ENCODE measurements around the gene ATAD1. TPM values are rescaled to one million over a fixed set of nuclear protein-coding genes. Genes with fewer than 3 reads are reported as not detected.

ATAD1 gene
- total and polyA plus RNA-seq, 2 of the 8 experiments (the other 6 are each of a cell fraction or from before 2014, with no cell fraction given): 8.9 to 35.3 TPM

- no peak for FAIRE-seq
- Histone ChIP-seq H4K91ac (replicated peaks; ENCODE audit: insufficient read length, low read length) (no peak overlapping the region), H3K4me2 (ENCODE audit: insufficient read depth in 1 of 2, low read depth in 2 of 2, low read length in 2 of 2) (no peak overlapping the region), H3K14ac (ENCODE audit: insufficient read length) (no peak overlapping the region), H3K36me3 (ENCODE audit: control insufficient read depth in 2 of 4, insufficient read depth in 4 of 4, low read length in 3 of 4) (no peaks in the 10 kb centered on the region), H3K79me2 (ENCODE audit: control insufficient read depth in 1 of 2, insufficient read depth in 2 of 2, low read length in 2 of 2) (no peaks in the 10 kb centered on the region), H4K8ac (ENCODE audit: extremely low read depth, insufficient read depth, low read length) (no peak overlapping the region), H2AFZ (ENCODE audit: low read length) (no peak overlapping the region), H2AK5ac (ENCODE audit: low read depth, low read length) (no peak overlapping the region), H2BK20ac (ENCODE audit: low read length) (no peak overlapping the region), H3K56ac (replicated peaks; ENCODE audit: insufficient read length, low read depth, low read length) (no peak overlapping the region), H2BK120ac (replicated peaks; ENCODE audit: low read depth, low read length) (no peak overlapping the region), H3K4ac (replicated peaks; ENCODE audit: insufficient read length, low read depth, low read length) (no peak overlapping the region), H2BK5ac (ENCODE audit: low read depth, low read length) (no peak overlapping the region), H3K79me1 (ENCODE audit: low read depth, low read length) (no peaks in the 10 kb centered on the region), H3K23me2 (ENCODE audit: low read depth, low read length) (no peaks in the 10 kb centered on the region), H4K20me1 (replicated peaks in 1 of 2; ENCODE audit: control insufficient read depth in 1 of 2, insufficient read depth in 2 of 2, low read length in 2 of 2) (no peaks in the 10 kb centered on the region), H3K23ac (ENCODE audit: insufficient read length) (no peak overlapping the region), H3K4me3 (ENCODE audit: extremely low read depth in 1 of 4, insufficient read depth in 2 of 4, low read depth in 3 of 4, low read length in 4 of 4) (no peak overlapping the region), H2BK15ac (ENCODE audit: low read length) (no peak overlapping the region), H3K9me3 (ENCODE audit: insufficient read depth in 2 of 2, low read depth in 1 of 2, low read length in 1 of 2) (no peaks in the 10 kb centered on the region), H3K9ac (replicated peaks in 1 of 4; ENCODE audit: extremely low read depth in 1 of 4, low read depth in 3 of 4, low read length in 3 of 4) (no peak overlapping the region), H2BK12ac (ENCODE audit: low read depth, low read length) (no peak overlapping the region), H3K4me1 (replicated peaks in 1 of 4; ENCODE audit: control insufficient read depth in 3 of 4, insufficient read depth in 4 of 4, low read length in 3 of 4) (no peaks in the 10 kb centered on the region), H3K27me3 (replicated peaks in 1 of 4; ENCODE audit: control insufficient read depth in 3 of 4, extremely low read depth in 1 of 4, insufficient read depth in 3 of 4, low read length in 3 of 4) (no peaks in the 10 kb centered on the region), H3K18ac (ENCODE audit: extremely low read depth, low read length) (no peak overlapping the region), H3K27ac (ENCODE audit: low read depth, low read length) (no peak overlapping the region), H4K5ac (ENCODE audit: insufficient read length, low read depth, low read length) (no peak overlapping the region)
- CTCF ChIA-PET (ENCODE audit: partially characterized antibody): interaction anchor here (0.7 to 1.7 kb wide), 3 partner anchors 9 to 61 kb away, joined by 3 to 5 read pairs (median 3); no protein-coding TSS in a partner anchor
- no peak for DNase-seq (ENCODE audit: low read depth in 1 of 2, low spot score in 2 of 2)
- WGBS, 2 experiments (ENCODE audit: extremely low coverage in 1 of 2, insufficient coverage in 1 of 2, insufficient read length in 1 of 2, insufficient replicate concordance in 2 of 2, low coverage in 1 of 2, low lambda C conversion rate in 2 of 2, missing lambda C conversion rate in 1 of 2): 88% methylated on average over 2 of the region's 2 CpGs; no CpG with 5 or more reads in 1 of the 2 experiments
- POLR2A ChIA-PET (ENCODE audit: partially characterized antibody): interaction anchor here (1.4 kb wide), 1 partner anchor 20 kb away, joined by 3 read pairs; the partner anchor contains the start of gene ATAD1
- TF ChIP-seq TAF7 (optimal IDR thresholded peaks at IDR 0.05; ENCODE audit: borderline replicate concordance, low read depth, low read length): no peak
- no peak for TF ChIP-seq BACH1 (IDR thresholded peaks at IDR 0.05; ENCODE audit: low read length)
- no peak for TF ChIP-seq YY1 (IDR thresholded peaks at IDR 0.05; ENCODE audit: low read depth, low read length)
- TF ChIP-seq EP300 (IDR thresholded peaks at IDR 0.05; ENCODE audit: borderline replicate concordance in 1 of 2, low read depth in 2 of 2, low read length in 2 of 2): no peak
- no peak for TF ChIP-seq EZH2 (IDR thresholded peaks at IDR 0.05; ENCODE audit: low read depth, low read length, severe bottlenecking)
- no peak for TF ChIP-seq RFX5 (IDR thresholded peaks at IDR 0.05; ENCODE audit: borderline replicate concordance, low read depth, low read length)
- no peak for TF ChIP-seq SRF (IDR thresholded peaks at IDR 0.05; ENCODE audit: low read depth, low read length)
- TF ChIP-seq TEAD4 (IDR thresholded peaks at IDR 0.05; ENCODE audit: low read depth, low read length): no peak
- no peak for TF ChIP-seq HDAC6 (IDR thresholded peaks at IDR 0.05; ENCODE audit: low read depth, low read length)
- TF ChIP-seq RBBP5 (IDR thresholded peaks at IDR 0.05; ENCODE audit: borderline replicate concordance, low read depth, low read length): no peak
- TF ChIP-seq EGR1 (IDR thresholded peaks at IDR 0.05; ENCODE audit: borderline replicate concordance, low read depth, low read length): no peak
- TF ChIP-seq KDM4A (IDR thresholded peaks at IDR 0.05; ENCODE audit: low read depth, low read length, severe bottlenecking): no peak
- TF ChIP-seq E2F6 (IDR thresholded peaks at IDR 0.05): no peak
- no peak for TF ChIP-seq TBP (IDR thresholded peaks at IDR 0.05; ENCODE audit: low read depth, low read length)
Measured at GRCh38 chr10:87838650-87839049, 20.6 kb upstream of the ATAD1 start.

All from H1 (cell line).